Spleen (tissue), 7 donors: ENCODE data around the gene MAEA.

Experiments used
- POLR2A ChIP-seq, 3 donors: fragments of 450-650 bp; IDR thresholded peaks; one replicate each; pipeline ENCODE4 v1.5.1; 2017; ENCODE audit warnings: antibody characterized with exemption in 3 of 3, mild to moderate bottlenecking in 1 of 3
- TF ChIP-seq, protein P1 (sequence below), 11 experiments: fragments of 200-600 bp in 7 of 11; fragments of 450-650 bp in 4 of 11; sonication (generic) in 4 of 11; IDR thresholded peaks in 8 of 11; conservative IDR thresholded peaks in 3 of 11; 1 replicate in 7 of 11; 2 replicates in 4 of 11; pipeline versions ENCODE4 v1.4.0 to v1.8.0; 2016 to 2021; ENCODE audit warnings: antibody characterized with exemption in 11 of 11, inconsistent platforms in 4 of 11, mild to moderate bottlenecking in 1 of 11
- donor health status: DM: no; HTN: no; CAD: no; lungs with moderate emphysema.
- donor health status: DM: no; HTN: no; CAD: no.
- donor health status: DM: no; HTN: no; CAD: no.

DNA sequence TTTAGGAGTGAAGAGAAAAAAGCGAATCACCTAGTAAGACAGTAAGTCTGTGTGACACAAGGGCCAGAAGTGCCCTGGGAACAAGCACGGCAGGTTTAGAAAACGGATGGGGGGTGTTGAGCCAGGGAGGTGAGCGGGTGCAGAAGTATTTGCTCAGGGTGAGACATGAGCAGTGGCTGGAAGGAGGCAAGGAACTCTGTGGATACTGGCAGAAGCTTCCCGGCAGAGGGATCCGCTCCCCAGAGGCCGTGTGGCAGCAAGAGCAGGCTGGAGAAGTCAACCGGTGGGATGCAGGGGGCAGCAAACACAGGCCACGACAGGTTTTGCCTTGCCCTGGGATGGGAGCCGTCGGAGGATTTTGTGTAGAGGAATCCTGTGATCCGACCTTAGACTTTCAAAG lies 55.0 kb downstream of the MAEA start:
- TF ChIP-seq POLR2A (IDR thresholded peaks at IDR 0.05): no peak
- TF ChIP-seq, protein P1, sequence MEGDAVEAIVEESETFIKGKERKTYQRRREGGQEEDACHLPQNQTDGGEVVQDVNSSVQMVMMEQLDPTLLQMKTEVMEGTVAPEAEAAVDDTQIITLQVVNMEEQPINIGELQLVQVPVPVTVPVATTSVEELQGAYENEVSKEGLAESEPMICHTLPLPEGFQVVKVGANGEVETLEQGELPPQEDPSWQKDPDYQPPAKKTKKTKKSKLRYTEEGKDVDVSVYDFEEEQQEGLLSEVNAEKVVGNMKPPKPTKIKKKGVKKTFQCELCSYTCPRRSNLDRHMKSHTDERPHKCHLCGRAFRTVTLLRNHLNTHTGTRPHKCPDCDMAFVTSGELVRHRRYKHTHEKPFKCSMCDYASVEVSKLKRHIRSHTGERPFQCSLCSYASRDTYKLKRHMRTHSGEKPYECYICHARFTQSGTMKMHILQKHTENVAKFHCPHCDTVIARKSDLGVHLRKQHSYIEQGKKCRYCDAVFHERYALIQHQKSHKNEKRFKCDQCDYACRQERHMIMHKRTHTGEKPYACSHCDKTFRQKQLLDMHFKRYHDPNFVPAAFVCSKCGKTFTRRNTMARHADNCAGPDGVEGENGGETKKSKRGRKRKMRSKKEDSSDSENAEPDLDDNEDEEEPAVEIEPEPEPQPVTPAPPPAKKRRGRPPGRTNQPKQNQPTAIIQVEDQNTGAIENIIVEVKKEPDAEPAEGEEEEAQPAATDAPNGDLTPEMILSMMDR (IDR thresholded peaks at IDR 0.05 in 8 of 11, conservative IDR thresholded peaks at IDR 0.05 in 3 of 11): no peak
